Right kidney (tissue), 1 donor: ENCODE measurements around the gene ANKRD13B.
"Not testable (repeated sequence)": the region's sequence is repeated elsewhere in the genome, so short reads cannot be mapped to it uniquely, and the experiment has no call there.

Experiments
- DNase-seq: peaks from one replicate; pipeline ENCODE4 v3.0.0-alpha.2; 2016

Gene ANKRD13B

GRCh38 chr17:29645515-29646051, 52.7 kb downstream of the ANKRD13B start:
- DNase-seq: no peak

DNA sequence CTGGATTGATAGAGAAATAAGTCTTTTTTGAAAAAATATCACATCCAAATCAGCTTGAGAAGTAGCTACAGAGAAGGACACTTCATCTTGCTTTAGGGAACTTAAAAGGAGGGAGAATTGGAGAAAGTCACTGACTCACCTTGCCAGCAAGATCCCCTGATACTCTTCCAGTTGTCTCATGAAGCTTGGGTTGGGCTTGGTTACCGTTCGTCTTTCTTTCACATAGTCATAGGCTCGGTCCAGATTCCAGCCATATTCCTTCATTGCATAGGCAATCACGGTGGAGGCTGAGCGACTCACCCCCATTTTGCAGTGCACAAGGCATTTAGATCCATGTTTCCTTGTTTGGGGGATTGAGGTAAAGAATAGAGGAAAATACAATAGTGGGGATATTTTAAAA, 55.1 kb downstream of the ANKRD13B start:
- DNase-seq: no peak

- no peak for DNase-seq
Measured at GRCh38 chr17:29649359-29649758, 56.4 kb downstream of the ANKRD13B start.

- DNase-seq: no peak
Measured at GRCh38 chr17:29650396-29650795, 57.5 kb downstream of the ANKRD13B start.

GRCh38 chr17:29651913-29652312, 59.0 kb downstream of the ANKRD13B start:
- DNase-seq: not testable (repeated sequence)

DNA sequence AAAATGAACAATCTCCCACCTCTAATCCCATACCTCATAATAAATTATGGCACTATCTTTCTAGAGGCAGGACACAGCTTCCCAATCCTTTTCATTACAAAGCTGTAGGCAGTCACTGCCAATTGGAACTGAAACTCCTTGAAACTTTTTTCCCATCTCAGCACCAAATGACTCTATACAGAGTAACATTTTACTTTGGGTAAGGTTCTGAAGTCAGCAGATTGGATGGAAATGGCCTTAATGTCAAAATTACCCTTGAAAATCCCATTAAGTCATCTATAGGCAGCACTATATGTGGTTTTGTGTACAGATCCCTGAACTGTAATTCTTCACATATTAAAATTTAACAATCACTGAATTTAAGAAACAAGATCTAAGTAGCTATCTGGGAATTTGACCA, 60.0 kb downstream of the ANKRD13B start:
- DNase-seq: no peak

DNA sequence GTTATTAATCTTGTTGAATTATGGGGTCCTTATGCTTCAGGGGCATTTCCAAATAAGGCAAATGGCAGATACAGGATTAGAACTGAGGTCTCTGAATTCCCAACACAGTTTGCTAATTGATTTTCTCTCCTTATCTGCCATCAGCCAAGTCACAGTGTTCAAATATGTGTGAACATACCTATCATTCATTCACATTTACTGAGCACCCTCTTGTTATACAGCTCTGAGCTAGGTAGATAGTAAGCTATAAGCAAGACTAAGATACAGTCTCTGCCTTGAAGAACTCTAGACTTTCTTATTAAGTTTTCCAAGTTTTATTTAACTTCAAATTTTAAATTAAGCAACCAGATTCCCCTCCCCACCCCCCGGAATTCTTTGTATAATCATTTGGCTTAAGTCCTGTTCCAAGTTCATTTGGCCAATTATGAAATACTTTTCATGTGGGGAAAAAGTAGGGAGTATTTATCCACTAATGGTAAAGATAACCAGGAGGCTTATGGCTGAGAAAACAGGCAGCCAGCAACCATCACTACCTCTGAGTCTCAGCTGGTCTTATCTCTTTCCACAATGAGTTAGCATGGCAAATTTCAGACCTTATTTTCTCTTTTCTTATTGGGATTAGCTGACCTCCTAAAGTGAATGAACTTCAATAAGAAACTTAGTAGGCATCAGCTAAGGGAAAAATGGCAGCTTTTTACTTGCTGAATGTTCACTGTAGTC, 61.2 kb downstream of the ANKRD13B start:
- DNase-seq: no peak

DNA sequence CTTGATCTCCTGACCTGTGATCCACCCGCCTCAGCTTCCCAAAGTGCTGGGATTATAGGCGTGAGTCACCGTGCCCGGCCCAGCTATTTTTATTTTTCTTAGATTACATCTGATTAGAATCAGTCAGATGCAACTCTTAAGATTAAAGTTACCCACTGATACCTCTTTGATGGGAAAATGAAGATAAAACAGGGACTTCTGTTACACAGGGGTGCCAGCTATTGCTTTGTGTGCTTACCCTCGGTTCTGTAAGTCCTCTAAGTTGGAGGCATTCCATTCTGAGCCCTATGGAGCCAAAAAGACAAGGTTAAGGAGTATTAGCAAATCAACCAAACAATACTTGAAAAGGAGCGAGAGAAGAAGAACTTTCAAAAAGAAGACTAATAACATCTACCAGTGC, 62.4 kb downstream of the ANKRD13B start:
- DNase-seq: no peak

DNA sequence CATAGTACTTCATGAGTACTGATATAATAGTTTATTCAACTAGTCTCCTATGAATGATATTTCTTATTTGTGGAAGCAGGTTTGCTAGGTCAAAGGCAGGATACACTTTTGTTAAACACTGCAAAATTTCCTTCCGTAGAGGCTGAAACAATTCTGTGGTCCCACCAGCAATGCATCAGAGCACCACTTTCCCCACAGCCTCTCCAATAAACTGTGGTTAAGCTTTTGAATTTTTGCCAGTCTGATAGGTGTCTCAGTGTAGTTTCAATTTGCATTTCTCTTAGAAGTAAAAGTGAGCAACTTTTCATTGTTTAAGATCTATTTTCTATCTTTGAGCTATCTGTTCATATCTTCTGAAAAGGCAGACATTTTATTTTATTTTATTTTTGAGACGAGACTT, 66.2 kb downstream of the ANKRD13B start:
- DNase-seq: no peak

DNA sequence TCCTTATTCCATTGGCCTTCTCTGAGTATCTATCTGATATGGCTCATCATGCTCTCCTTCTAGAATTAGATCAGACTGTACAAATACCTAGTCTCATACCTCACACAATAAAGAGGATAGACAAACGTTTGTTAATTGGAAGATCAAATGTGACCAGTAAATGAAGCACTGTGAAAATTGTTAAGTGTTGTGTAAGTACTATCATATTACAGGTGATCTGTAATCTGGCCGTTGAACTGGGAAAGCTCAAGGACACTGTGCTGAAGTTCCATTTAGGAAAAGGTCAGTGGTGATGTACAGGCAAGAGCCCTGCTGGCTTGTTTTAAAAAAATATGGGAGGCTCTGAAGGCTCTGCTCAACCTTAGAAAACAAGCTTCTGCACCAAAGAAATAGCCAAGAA, 68.3 kb downstream of the ANKRD13B start:
- no peak for DNase-seq

DNA sequence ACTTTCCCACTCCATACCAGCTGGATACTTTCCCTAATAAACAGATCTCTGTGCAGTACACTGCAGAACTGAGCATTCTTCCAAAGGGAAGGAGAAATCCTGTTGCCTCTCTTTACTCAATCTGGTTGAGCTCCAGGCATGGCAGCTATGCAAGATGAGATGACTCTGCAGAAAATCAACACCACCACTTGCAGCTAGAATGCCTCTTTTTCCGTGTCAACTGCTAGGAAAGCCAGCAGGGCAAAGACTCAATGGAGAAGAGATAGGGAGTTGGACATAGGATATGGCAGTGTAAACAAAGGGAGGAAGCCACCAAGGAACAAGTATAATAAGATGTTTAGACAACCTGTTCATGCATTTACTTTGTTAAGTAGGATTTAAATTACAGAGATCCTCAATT, 70.2 kb downstream of the ANKRD13B start:
- DNase-seq: no peak
